ENCODE data around the gene SRGAP3.

Gene SRGAP3

GRCh38 chr3:9224490-9224889 is 25.0 kb downstream of the SRGAP3 start:
- no peak for DNase-seq (ENCODE audit: low read depth)

GRCh38 chr3:9223672-9224071 is 25.8 kb downstream of the SRGAP3 start:
- DNase-seq (ENCODE audit: low read depth) = no peak

- no peak for DNase-seq (ENCODE audit: low read depth)
Observed at GRCh38 chr3:9222956-9223639, 26.3 kb downstream of the SRGAP3 start.

GRCh38 chr3:9222049-9222448 is 27.4 kb downstream of the SRGAP3 start:
- no peak for DNase-seq (ENCODE audit: low read depth)

GRCh38 chr3:9218514-9218846 is 31.0 kb downstream of the SRGAP3 start:
- no peak for DNase-seq (ENCODE audit: low read depth)

- no peak for DNase-seq (ENCODE audit: low read depth)
Observed at GRCh38 chr3:9217784-9218513, 31.5 kb downstream of the SRGAP3 start.

- DNase-seq (ENCODE audit: low read depth) = peak; percentile 76
Observed at GRCh38 chr3:9216736-9217135, 32.7 kb downstream of the SRGAP3 start.

- DNase-seq (ENCODE audit: low read depth) = peak; percentile 74
Observed at GRCh38 chr3:9214599-9214998, 34.8 kb downstream of the SRGAP3 start.

GRCh38 chr3:9214185-9214584 is 35.3 kb downstream of the SRGAP3 start:
- DNase-seq (ENCODE audit: low read depth) = no peak

- DNase-seq (ENCODE audit: low read depth) = no peak
Observed at GRCh38 chr3:9213019-9213634, 36.3 kb downstream of the SRGAP3 start.

- DNase-seq (ENCODE audit: low read depth) = peak; percentile 57
Observed at GRCh38 chr3:9211155-9211950, 38.1 kb downstream of the SRGAP3 start.

GRCh38 chr3:9209777-9210176 is 39.7 kb downstream of the SRGAP3 start:
- no peak for DNase-seq (ENCODE audit: low read depth)

- no peak for DNase-seq (ENCODE audit: low read depth)
Observed at GRCh38 chr3:9208605-9209152, 40.8 kb downstream of the SRGAP3 start.

GRCh38 chr3:9207116-9207763 is 42.2 kb downstream of the SRGAP3 start:
- no peak for DNase-seq (ENCODE audit: low read depth)

- DNase-seq (ENCODE audit: low read depth) = no peak
Observed at GRCh38 chr3:9206287-9206686, 43.2 kb downstream of the SRGAP3 start.

GRCh38 chr3:9205345-9206143 is 43.9 kb downstream of the SRGAP3 start:
- DNase-seq (ENCODE audit: low read depth) = no peak

GRCh38 chr3:9204253-9204992 is 45.0 kb downstream of the SRGAP3 start:
- DNase-seq (ENCODE audit: low read depth) = no peak

- DNase-seq (ENCODE audit: low read depth) = no peak
Observed at GRCh38 chr3:9203317-9203716, 46.1 kb downstream of the SRGAP3 start.

- DNase-seq (ENCODE audit: low read depth) = no peak
Observed at GRCh38 chr3:9202546-9202945, 46.9 kb downstream of the SRGAP3 start.

- DNase-seq (ENCODE audit: low read depth) = no peak
Observed at GRCh38 chr3:9201955-9202354, 47.5 kb downstream of the SRGAP3 start.

Data from stromal cell of bone marrow (primary cell).